GM23248 (cell line): Measurements from ENCODE around the gene CLEC7A. TPM values are rescaled to one million over a fixed set of nuclear protein-coding genes. Genes with fewer than 3 reads are reported as not detected.

Experiments used
- DNase-seq: peaks from one replicate; pipeline ENCODE4 v3.0.0-alpha.2; 2015
- H2AFZ ChIP-seq: fragments of 200-600 bp; sonication (generic); 2 replicates; pipeline ENCODE4 v1.6.1; 2016; ENCODE audit warnings: antibody characterized with exemption
- H3F3A ChIP-seq: fragments of 200-600 bp; sonication (generic); 2 replicates; pipeline ENCODE4 v1.6.1; 2016; ENCODE audit warnings: mild to moderate bottlenecking, antibody characterized with exemption, mixed run types; ENCODE audit not compliant: insufficient read depth
- H3K27ac ChIP-seq: fragments of 200-600 bp; sonication (generic); 2 replicates; pipeline ENCODE4 v1.5.1; 2016; ENCODE audit warnings: mild to moderate bottlenecking
- H3K27me3 ChIP-seq: fragments of 200-600 bp; sonication (generic); replicated peaks from 2 replicates; pipeline ENCODE4 v1.6.1; 2016; ENCODE audit warnings: mild to moderate bottlenecking; ENCODE audit not compliant: insufficient read depth
- H3K36me3 ChIP-seq: fragments of 200-600 bp; sonication (generic); 2 replicates; pipeline ENCODE4 v1.6.1; 2016; ENCODE audit warnings: low read depth, mild to moderate bottlenecking
- H3K4me1 ChIP-seq: fragments of 200-600 bp; sonication (generic); 2 replicates; pipeline ENCODE4 v1.6.1; 2016; ENCODE audit warnings: mild to moderate bottlenecking; ENCODE audit not compliant: insufficient read depth
- H3K4me2 ChIP-seq: fragments of 200-600 bp; sonication (generic); one replicate; pipeline ENCODE4 v1.6.1; 2016; ENCODE audit warnings: mild to moderate bottlenecking; ENCODE audit not compliant: unreplicated experiment
- H3K4me3 ChIP-seq: fragments of 200-600 bp; sonication (generic); 2 replicates; pipeline ENCODE4 v1.5.1; 2016; ENCODE audit warnings: mild to moderate bottlenecking
- H3K79me2 ChIP-seq: fragments of 200-600 bp; sonication (generic); 2 replicates; pipeline ENCODE4 v1.6.1; 2016; ENCODE audit warnings: mild to moderate bottlenecking; ENCODE audit not compliant: insufficient read depth
- H3K9ac ChIP-seq: fragments of 200-600 bp; sonication (generic); 2 replicates; pipeline ENCODE4 v1.6.1; 2016; ENCODE audit warnings: mild to moderate bottlenecking
- H3K9me2 ChIP-seq: fragments of 200-600 bp; sonication (generic); 2 replicates; pipeline ENCODE4 v1.6.1; 2016; ENCODE audit warnings: mixed run types, mild to moderate bottlenecking, moderate library complexity; ENCODE audit not compliant: insufficient read depth
- H3K9me3 ChIP-seq: fragments of 200-600 bp; sonication (generic); one replicate; pipeline ENCODE4 v1.6.1; 2017; ENCODE audit warnings: low read depth
- H4K20me1 ChIP-seq: fragments of 200-600 bp; sonication (generic); 2 replicates; pipeline ENCODE4 v1.6.0; 2016; ENCODE audit not compliant: insufficient read depth
- EZH2 ChIP-seq: fragments of 200-600 bp; sonication (generic); IDR thresholded peaks from 2 replicates; pipeline ENCODE4 v1.6.1; 2018; ENCODE audit warnings: antibody characterized with exemption, mild to moderate bottlenecking; ENCODE audit not compliant: insufficient read depth, poor library complexity, severe bottlenecking
- EZH2phosphoT487 ChIP-seq: fragments of 200-600 bp; sonication (generic); IDR thresholded peaks from 2 replicates; pipeline ENCODE4 v1.6.1; 2018; ENCODE audit warnings: antibody characterized with exemption, moderate library complexity, mild to moderate bottlenecking, low read depth; ENCODE audit not compliant: insufficient read depth
- WGBS, 2 experiments: methylation state at CpG; one replicate each; pipeline ENCODE4 v1.1.6; 2015 to 2017; ENCODE audit warnings: low lambda C conversion rate in 2 of 2, low coverage in 1 of 2; ENCODE audit errors: missing lambda C conversion rate in 2 of 2; 5-methylcytosine and 5-hydroxymethylcytosine counted together
- in situ Hi-C: fragments of 300-500 bp; cut with MboI; formaldehyde crosslinking; loops from 2 replicates; pipeline ENCODE4 v1.15.0; 2020
- polyA plus RNA-seq: library from polyadenylated mRNA; unstranded; fragments of >200 nt; fragmentation: Nextera tagmentation; extraction: Ambion mirVana; gene quantifications from 2 replicates; pipeline ENCODE4 v1.2.1, GENCODE V29; 2016
- total RNA-seq: library from RNA; depleted of rRNA; stranded (reverse); fragments of >200 nt; shearing (Covaris generic); gene quantifications from 2 replicates; pipeline ENCODE4 v1.2.3, GENCODE V29; 2014

CLEC7A gene
- total and polyA plus RNA-seq, 2 experiments from 2014 or later = not detected

DNA sequence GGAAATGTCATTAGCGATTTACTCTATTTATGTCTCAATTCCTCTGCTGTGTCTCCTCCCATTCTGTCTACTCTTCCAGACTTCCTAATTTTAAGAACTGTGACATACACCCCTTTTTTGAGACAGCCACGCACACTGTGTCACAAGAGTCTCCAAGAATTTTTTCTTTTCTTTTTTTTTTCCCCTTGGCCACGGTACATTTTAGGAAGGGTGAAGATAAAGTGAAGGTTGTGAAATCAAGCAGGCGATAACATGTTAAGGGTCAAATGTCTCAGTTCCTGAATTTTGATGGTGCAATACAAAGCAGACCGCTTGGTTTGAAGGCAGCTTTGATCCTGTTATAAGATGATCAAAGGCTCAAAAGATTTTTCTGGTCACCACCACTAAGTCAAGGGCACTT lies 37.6 kb upstream of the CLEC7A start:
- in situ Hi-C loops = no loop called here
- peaks cover 23% of the 10 kb centered on the region for H3F3A ChIP-seq
- no peaks in the 10 kb centered on the region for H3K36me3 ChIP-seq
- no peak overlapping the region for H3K4me2 ChIP-seq
- 47 to 56% methylated on average over 5 of the region's 5 CpGs for WGBS, 2 experiments
- H3K9me3 ChIP-seq = no peaks in the 10 kb centered on the region
- TF ChIP-seq EZH2 (no peak), EZH2phosphoT487 (no peak)
- H3K4me3 ChIP-seq = no peak overlapping the region
- no peaks in the 10 kb centered on the region for H3K9me2 ChIP-seq
- H3K4me1 ChIP-seq = peaks cover 52% of the 10 kb centered on the region
- DNase-seq = no peak
- no peak overlapping the region for H2AFZ ChIP-seq
- H3K27ac ChIP-seq = no peak overlapping the region
- H3K9ac ChIP-seq = no peak overlapping the region
- no peaks in the 10 kb centered on the region for H3K27me3 ChIP-seq
- no peaks in the 10 kb centered on the region for H3K79me2 ChIP-seq
- H4K20me1 ChIP-seq = no peaks in the 10 kb centered on the region

DNA sequence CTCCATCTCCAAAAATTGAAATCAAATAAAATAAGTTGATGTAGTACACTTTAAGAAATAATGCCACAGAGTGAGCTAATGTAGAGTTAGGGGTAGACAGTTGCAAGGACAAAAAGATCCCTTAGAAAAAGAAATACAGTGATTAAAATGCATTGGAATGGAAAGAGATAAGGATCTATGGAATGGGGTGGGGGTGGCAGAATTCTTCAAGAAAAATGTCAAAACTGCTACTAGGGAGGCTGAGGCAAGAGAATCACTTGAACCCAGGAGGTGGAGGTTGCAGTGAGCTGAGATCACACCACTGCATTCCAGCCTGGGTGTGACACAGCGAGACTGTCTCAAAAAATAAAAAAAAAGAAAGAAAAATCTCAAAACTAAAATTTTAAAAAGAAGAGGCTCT lies 35.4 kb upstream of the CLEC7A start:
- no peak overlapping the region for H3K4me2 ChIP-seq
- no peak overlapping the region for H3K27ac ChIP-seq
- H3K4me1 ChIP-seq = peaks cover 31% of the 10 kb centered on the region
- no peaks in the 10 kb centered on the region for H3K9me2 ChIP-seq
- no peak overlapping the region for H2AFZ ChIP-seq
- in situ Hi-C loops = no loop called here
- no peaks in the 10 kb centered on the region for H3K9me3 ChIP-seq
- H3K79me2 ChIP-seq = no peaks in the 10 kb centered on the region
- H3K36me3 ChIP-seq = no peaks in the 10 kb centered on the region
- no peaks in the 10 kb centered on the region for H4K20me1 ChIP-seq
- no peak overlapping the region for H3K4me3 ChIP-seq
- TF ChIP-seq EZH2phosphoT487 (no peak), EZH2 (no peak)
- no peak overlapping the region for H3K9ac ChIP-seq
- no peaks in the 10 kb centered on the region for H3K27me3 ChIP-seq
- 0 to 10% methylated on average over 1 of the region's 1 CpG for WGBS, 2 experiments
- peaks cover 6% of the 10 kb centered on the region for H3F3A ChIP-seq
- DNase-seq = no peak

DNA sequence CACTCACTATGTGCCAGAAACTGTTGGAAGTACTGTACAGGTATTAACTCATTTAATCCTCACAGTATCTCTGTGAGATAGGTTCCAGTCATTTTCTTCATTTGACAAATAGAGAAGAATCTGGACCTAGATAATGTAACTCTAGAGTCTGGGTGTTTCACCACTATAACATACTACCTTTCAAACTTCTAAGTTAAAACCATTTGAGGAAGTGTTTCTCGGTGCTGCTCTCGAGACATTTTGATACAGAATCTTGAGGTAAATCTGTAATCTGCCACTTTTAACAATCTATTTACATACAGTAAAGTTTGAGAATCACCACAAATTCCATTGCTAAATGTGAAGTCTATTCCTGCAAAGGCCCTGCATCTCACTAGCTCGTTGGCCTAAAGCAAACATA lies 33.1 kb upstream of the CLEC7A start:
- DNase-seq = no peak
- Histone ChIP-seq H3K9me2 (no peaks in the 10 kb centered on the region), H3K4me3 (no peak overlapping the region), H3K27me3 (no peaks in the 10 kb centered on the region), H4K20me1 (no peaks in the 10 kb centered on the region), H3K36me3 (no peaks in the 10 kb centered on the region), H3K9ac (no peak overlapping the region), H2AFZ (peak overlapping the region; percentile 32; the same call in 1 of the 2 replicates), H3K9me3 (no peaks in the 10 kb centered on the region), H3F3A (0 out of 2 replicates have a peak, but pooled peaks cover 7% of the 10 kb centered on the region), H3K4me1 (peaks cover 13% of the 10 kb centered on the region), H3K4me2 (no peak overlapping the region), H3K79me2 (no peaks in the 10 kb centered on the region), H3K27ac (no peak overlapping the region)
- TF ChIP-seq EZH2 (no peak), EZH2phosphoT487 (no peak)
- in situ Hi-C loops = no loop called here
- 79 to 81% methylated on average over 3 of the region's 3 CpGs for WGBS, 2 experiments

- Histone ChIP-seq H3K4me1 (no peaks in the 10 kb centered on the region), H2AFZ (no peak overlapping the region), H4K20me1 (no peaks in the 10 kb centered on the region), H3K4me3 (no peak overlapping the region), H3K4me2 (no peak overlapping the region), H3F3A (0 out of 2 replicates have a peak, but pooled peaks cover 8% of the 10 kb centered on the region), H3K79me2 (no peaks in the 10 kb centered on the region), H3K9me2 (no peaks in the 10 kb centered on the region), H3K9me3 (no peaks in the 10 kb centered on the region), H3K9ac (no peak overlapping the region), H3K27ac (no peak overlapping the region), H3K27me3 (no peaks in the 10 kb centered on the region), H3K36me3 (no peaks in the 10 kb centered on the region)
- in situ Hi-C loops = no loop called here
- 64 to 68% methylated on average over 7 of the region's 7 CpGs for WGBS, 2 experiments
- no peak for DNase-seq
- TF ChIP-seq EZH2 (no peak), EZH2phosphoT487 (no peak)
Observed at GRCh38 chr12:10160617-10161385, 30.8 kb upstream of the CLEC7A start.
